Activated CD4-positive, alpha-beta memory T cell treated with anti-CD3 and anti-CD28 coated beads for 36 hours (primary cell): ENCODE results near the gene SOX13. TPM values are rescaled to one million over a fixed set of nuclear protein-coding genes. Genes with fewer than 3 reads are reported as not detected.

Source experiments
- CTCF ChIA-PET: fragments of 350-600 bp; sonication (Branson Sonifier 250); formaldehyde crosslinking; loops from one replicate; lab custom pipeline; 2021; ENCODE audit warnings: antibody characterized with exemption, inconsistent platforms; lab: Charles Lee
- POLR2A ChIA-PET: fragments of 350-600 bp; sonication (Branson Sonifier 250); formaldehyde crosslinking; loops from one replicate; lab custom pipeline; 2021; ENCODE audit warnings: antibody characterized with exemption; lab: Charles Lee
- DNase-seq: peaks from one replicate; pipeline ENCODE4 v3.0.0-alpha.2; 2020
- H3K27ac Mint-ChIP-seq: one replicate; pipeline ENCODE4 v1.8.0; 2021; ENCODE audit warnings: mixed read lengths
- H3K27me3 Mint-ChIP-seq: one replicate; pipeline ENCODE4 v1.8.0; 2021; ENCODE audit warnings: mixed read lengths
- H3K36me3 Mint-ChIP-seq: one replicate; pipeline ENCODE4 v1.8.0; 2021; ENCODE audit warnings: mixed read lengths
- H3K4me1 Mint-ChIP-seq: one replicate; pipeline ENCODE4 v1.8.0; 2021; ENCODE audit warnings: low read depth, mixed read lengths
- H3K4me3 Mint-ChIP-seq: one replicate; pipeline ENCODE4 v1.8.0; 2021; ENCODE audit warnings: mild to moderate bottlenecking, mixed read lengths
- H3K9me3 Mint-ChIP-seq: one replicate; pipeline ENCODE4 v1.8.0; 2021; ENCODE audit warnings: mixed read lengths
- intact Hi-C: fragments of 100-400 bp; cut with micrococcal nuclease; formaldehyde crosslinking; loops from one replicate; pipeline ENCODE4 v1.15.1; 2023
- total RNA-seq, 2 experiments: library from RNA; stranded (reverse); gene quantifications; one replicate each; pipeline ENCODE4 v1.2.3, GENCODE V29; 2021

SOX13 gene
- 1 to 10 TPM; 4.6 to 5.8 TPM for total RNA-seq

DNA sequence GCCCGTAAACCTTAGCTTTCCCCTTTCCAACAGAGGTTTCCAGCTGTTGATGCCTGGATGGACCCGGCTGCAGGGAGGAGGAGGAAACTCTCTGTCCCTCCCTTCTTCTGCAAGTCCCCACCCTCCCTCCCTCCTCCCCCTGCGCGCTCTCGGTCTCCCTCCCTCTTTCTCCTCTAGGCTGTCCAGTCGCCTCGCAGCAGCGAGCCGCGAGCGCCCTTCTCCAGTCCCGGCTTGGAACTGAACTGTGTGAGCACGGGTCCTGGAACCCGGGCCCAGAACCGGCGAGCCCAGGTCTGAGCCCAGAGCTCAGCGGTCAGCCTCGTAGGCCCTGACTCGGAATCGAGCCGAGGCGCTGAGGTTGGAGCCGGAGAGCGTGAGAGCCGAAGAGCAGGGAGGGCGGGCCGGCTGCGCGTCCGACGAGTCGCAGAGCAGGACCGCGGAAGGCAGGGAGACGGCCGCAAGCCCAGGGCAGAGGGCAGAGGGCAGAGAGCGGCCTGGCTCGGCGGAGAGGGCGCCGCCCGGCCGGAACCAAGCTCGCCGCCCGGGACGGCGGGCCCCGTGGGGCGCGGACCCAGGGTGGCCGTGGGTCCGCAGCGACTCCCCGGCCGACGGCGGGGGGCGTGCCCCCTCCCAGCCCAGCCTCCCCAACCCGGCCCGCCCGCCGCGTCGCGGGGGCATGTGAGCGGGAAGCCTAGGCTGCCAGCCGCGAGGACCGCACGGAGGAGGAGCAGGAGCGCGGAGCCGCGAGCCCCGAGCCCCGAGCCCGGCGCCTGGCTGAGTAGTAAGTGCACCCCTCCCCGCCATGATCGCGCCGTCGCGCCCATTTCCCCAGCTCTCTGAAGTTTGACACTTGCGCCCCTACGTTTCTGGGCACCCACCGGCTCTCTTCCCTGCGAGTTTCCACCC is at the start of gene SOX13:
Gene SOX13, plus strand, starts transcription at position 185 of the 906 bp plus-strand sequence. CDS start 39,801 bp downstream, outside the sequence.
- intact Hi-C loops, result loop anchor here (10.0 kb wide), 1 partner anchor 52 kb away; no protein-coding TSS in a partner anchor
- peaks cover 48% of the 10 kb centered on the region for H3K27me3 Mint-ChIP-seq

DNA sequence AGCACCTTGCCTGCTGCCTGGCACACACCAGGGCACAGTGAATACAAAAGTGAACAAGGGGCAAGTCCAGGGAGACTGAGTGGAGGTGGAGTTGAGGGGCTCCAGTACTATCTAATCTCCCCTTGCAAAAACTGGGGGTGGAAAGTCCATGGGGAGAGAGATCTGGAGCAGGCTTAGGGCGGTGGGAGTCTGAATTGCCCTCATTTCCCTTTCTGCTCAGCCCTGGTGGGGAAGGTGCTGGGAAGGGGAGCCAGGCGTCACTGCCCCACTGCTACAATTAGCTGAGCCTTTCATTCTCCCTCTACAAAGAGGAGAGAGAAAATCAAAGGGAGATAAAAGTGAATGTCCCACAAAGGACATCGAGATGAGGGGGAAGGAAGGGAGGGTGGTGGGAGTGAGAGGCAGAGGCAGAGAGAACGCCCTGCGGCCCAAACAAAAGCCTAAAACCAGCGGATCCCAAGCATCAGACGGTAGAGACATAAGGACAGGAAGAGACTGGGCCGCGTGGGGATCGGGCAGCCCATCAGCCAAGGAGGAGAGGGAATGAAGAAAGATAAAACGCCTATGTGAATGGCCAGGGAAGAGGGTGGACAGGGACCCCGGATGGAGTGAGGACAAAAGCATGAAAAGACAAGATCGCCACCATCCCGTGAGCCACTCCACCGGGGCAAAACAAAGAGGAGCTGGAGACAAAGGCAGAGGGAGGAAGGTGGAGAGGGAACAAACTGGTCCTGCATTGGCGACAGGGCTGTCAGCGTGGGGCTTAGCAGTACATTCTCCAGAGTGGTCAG is 46.8 kb upstream of the SOX13 start:
- POLR2A ChIA-PET, result no interaction called here

More for the DNA sequence above, at the start of gene SOX13:
- peaks cover 19% of the 10 kb centered on the region for H3K4me1 Mint-ChIP-seq
- ChIA-PET CTCF (interaction anchor here (1.1 kb wide), 1 partner anchor 55 kb away, joined by 4 read pairs; no protein-coding TSS in a partner anchor), POLR2A (no interaction called here)
- no peak within 1 kb of the TSS for H3K27ac Mint-ChIP-seq
- peak within 1 kb of the TSS; percentile 78 for H3K4me3 Mint-ChIP-seq
- H3K36me3 Mint-ChIP-seq, result no peaks in the 10 kb centered on the region
- no peaks in the 10 kb centered on the region for H3K9me3 Mint-ChIP-seq
- DNase-seq, result peak; percentile 48

GRCh38 chr1:204027446-204027845 is 45.5 kb upstream of the SOX13 start:
- Mint-ChIP-seq H3K4me1 (no peaks in the 10 kb centered on the region), H3K27me3 (peaks cover 9% of the 10 kb centered on the region), H3K4me3 (no peak overlapping the region), H3K36me3 (no peaks in the 10 kb centered on the region), H3K9me3 (no peaks in the 10 kb centered on the region), H3K27ac (no peak overlapping the region)
- ChIA-PET POLR2A (no interaction called here), CTCF (no interaction called here)
- no peak for DNase-seq
- intact Hi-C loops, result no loop called here

More for the DNA sequence above, 46.8 kb upstream of the SOX13 start:
- intact Hi-C loops, result no loop called here
- H3K27me3 Mint-ChIP-seq, result peaks cover 6% of the 10 kb centered on the region
- DNase-seq, result no peak
- no peak overlapping the region for H3K27ac Mint-ChIP-seq
- H3K9me3 Mint-ChIP-seq, result no peaks in the 10 kb centered on the region
- CTCF ChIA-PET, result no interaction called here
- no peaks in the 10 kb centered on the region for H3K36me3 Mint-ChIP-seq
- no peaks in the 10 kb centered on the region for H3K4me1 Mint-ChIP-seq
- H3K4me3 Mint-ChIP-seq, result no peak overlapping the region

GRCh38 chr1:204029016-204029415 is 43.9 kb upstream of the SOX13 start:
- H3K27me3 Mint-ChIP-seq, result peaks cover 11% of the 10 kb centered on the region
- no peaks in the 10 kb centered on the region for H3K9me3 Mint-ChIP-seq
- no peaks in the 10 kb centered on the region for H3K36me3 Mint-ChIP-seq
- H3K4me1 Mint-ChIP-seq, result no peaks in the 10 kb centered on the region
- H3K4me3 Mint-ChIP-seq, result no peak overlapping the region
- intact Hi-C loops, result no loop called here
- CTCF ChIA-PET, result no interaction called here
- DNase-seq, result no peak
- POLR2A ChIA-PET, result no interaction called here
- no peak overlapping the region for H3K27ac Mint-ChIP-seq

DNA sequence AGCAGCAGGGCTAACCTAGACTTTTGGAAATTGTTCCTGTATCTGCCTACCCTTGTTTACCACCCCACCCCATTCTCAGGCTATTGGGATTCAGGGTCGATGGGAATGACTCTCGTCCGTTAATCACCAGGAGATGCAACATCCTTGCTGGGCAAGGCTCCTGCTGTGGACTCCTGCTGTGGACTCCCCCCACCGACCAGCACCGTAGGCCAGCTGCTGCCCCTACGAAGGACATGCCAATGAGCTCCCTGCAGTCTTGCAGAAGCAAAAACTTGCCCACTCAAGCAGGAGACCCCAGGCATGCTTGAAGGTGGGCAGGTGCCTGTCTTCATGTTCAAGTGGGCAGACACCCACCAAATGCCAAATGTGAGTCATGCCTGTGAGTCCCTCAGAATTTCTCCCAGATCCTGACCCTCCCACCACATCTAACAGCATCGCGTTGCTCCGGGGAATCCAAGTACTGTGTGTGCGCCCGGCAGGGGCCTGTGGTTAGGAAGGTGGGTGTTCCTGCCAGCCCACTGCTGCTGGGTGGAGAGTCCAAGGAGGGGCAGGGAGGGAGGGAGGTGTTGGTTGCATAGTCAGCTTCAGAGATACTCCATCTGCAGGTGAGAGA is 41.7 kb upstream of the SOX13 start:
- intact Hi-C loops, result no loop called here
- Mint-ChIP-seq H3K4me1 (no peaks in the 10 kb centered on the region), H3K9me3 (no peaks in the 10 kb centered on the region), H3K36me3 (no peaks in the 10 kb centered on the region), H3K27ac (no peak overlapping the region), H3K27me3 (peaks cover 7% of the 10 kb centered on the region), H3K4me3 (no peak overlapping the region)
- DNase-seq, result no peak
- POLR2A ChIA-PET, result no interaction called here
- CTCF ChIA-PET, result no interaction called here

DNA sequence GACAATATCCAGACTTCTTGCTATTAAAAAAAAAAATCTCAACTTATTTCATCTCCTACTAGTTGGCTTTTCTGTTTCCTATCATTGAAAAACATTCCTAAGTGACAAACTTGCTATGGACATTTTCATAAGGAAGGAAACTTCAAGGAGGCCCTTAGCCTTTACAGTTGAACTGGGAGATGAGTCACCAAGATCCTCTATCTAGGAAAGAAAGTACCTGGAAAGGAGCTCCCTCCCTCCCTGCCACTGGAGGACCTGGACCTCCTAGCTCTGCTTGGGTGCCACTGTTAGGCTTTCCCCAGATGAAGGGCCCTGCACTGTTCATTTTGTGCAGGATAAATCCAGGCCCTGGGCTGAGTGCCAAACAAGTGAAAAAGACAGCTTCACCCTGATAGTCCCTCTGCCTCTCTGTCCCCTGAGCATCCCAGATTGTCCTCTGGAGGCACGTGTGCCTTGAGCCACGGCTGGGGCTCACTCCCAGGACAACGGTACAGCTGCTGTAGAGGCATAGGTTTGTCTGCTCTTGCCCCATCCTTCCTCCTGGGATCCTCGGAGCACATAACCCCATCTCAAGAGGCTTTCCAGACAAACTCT is 40.2 kb upstream of the SOX13 start:
- Mint-ChIP-seq H3K4me3 (no peak overlapping the region), H3K27ac (no peak overlapping the region), H3K4me1 (no peaks in the 10 kb centered on the region), H3K9me3 (no peaks in the 10 kb centered on the region), H3K27me3 (peaks cover 7% of the 10 kb centered on the region), H3K36me3 (no peaks in the 10 kb centered on the region)
- POLR2A ChIA-PET, result no interaction called here
- no peak for DNase-seq
- intact Hi-C loops, result no loop called here
- CTCF ChIA-PET, result interaction anchor here (0.7 kb wide), 1 partner anchor 50 kb away, joined by 3 read pairs; no protein-coding TSS in a partner anchor

GRCh38 chr1:204033306-204033705 is 39.6 kb upstream of the SOX13 start:
- H3K27ac Mint-ChIP-seq, result no peak overlapping the region
- no peaks in the 10 kb centered on the region for H3K36me3 Mint-ChIP-seq
- H3K4me1 Mint-ChIP-seq, result no peaks in the 10 kb centered on the region
- POLR2A ChIA-PET, result no interaction called here
- H3K27me3 Mint-ChIP-seq, result peaks cover 7% of the 10 kb centered on the region
- H3K4me3 Mint-ChIP-seq, result no peak overlapping the region
- no peak for DNase-seq
- CTCF ChIA-PET, result no interaction called here
- no peaks in the 10 kb centered on the region for H3K9me3 Mint-ChIP-seq
- intact Hi-C loops, result no loop called here

DNA sequence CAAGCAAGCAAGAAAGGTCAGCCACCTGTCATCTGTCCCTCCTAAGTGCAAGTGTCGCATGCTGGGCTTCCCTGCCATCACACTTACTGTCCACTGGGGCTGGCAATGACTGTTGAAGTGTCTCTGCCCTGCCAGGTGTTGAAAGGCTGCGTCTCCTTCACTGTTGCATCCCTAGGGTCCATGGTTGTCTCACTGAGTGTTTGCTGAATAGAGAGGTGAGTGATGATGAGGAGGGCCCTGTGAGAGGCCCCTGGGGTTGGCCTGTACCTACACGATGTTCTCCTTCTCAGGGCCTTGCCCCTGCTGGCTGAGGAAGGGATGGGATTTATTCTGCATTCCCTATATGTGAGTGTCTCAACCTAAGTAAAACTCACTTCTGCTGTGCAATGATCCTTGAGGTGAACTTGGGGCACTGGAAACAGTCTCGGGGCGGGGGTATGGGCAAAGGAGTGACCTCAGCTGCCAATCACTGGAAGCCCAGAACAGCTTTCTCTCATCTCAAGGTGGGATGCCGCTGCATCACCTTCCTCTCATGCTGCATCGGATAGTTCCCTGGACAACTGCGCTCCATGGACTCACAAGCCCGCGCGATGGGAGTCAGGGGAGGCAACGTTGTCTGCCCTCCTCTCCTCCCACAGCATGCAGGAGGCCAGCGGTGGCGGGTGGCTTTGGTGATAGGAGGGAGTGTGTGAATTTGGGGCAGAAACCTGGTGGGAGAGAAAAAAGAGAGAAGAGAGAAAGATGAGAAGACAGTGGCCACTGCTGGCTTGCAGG is 35.8 kb upstream of the SOX13 start:
- Mint-ChIP-seq H3K9me3 (no peaks in the 10 kb centered on the region), H3K27ac (no peak overlapping the region), H3K27me3 (peaks cover 4% of the 10 kb centered on the region), H3K4me3 (no peak overlapping the region), H3K4me1 (no peaks in the 10 kb centered on the region), H3K36me3 (no peaks in the 10 kb centered on the region)
- ChIA-PET CTCF (no interaction called here), POLR2A (no interaction called here)
- DNase-seq, result no peak
- intact Hi-C loops, result no loop called here

DNA sequence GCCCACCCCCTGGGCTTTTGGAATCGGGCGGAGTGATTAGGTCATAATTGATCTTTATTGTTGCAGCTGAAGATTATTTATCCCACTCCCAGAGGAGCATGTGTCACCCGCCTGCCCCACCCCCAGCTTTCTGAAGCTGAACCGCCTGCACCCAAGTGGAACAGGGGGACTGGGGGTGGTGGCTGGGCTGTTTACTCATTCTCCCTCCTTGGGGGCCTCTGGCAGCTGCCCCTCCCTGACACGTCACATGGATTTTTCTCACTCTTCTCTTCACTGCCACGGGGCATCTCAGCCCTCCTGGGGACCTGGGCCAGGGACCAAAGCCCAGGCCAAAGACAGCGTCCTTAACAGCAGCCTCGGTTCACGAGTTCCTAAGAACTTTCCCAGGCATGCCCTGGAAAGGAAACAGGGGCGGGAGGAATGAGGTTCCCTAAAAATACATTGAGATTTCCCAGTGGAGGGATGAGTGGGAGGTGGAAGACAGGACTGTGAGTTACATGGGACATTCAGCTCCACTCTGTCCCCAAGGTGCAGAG is 31.6 kb upstream of the SOX13 start:
- no peaks in the 10 kb centered on the region for H3K27me3 Mint-ChIP-seq
- intact Hi-C loops, result no loop called here
- DNase-seq, result no peak
- H3K36me3 Mint-ChIP-seq, result no peaks in the 10 kb centered on the region
- H3K27ac Mint-ChIP-seq, result no peak overlapping the region
- no peaks in the 10 kb centered on the region for H3K9me3 Mint-ChIP-seq
- POLR2A ChIA-PET, result interaction anchor here (0.6 kb wide), 1 partner anchor 299 kb away, joined by 3 read pairs; no protein-coding TSS in a partner anchor
- H3K4me1 Mint-ChIP-seq, result no peaks in the 10 kb centered on the region
- CTCF ChIA-PET, result no interaction called here
- H3K4me3 Mint-ChIP-seq, result no peak overlapping the region

- Mint-ChIP-seq H3K4me1 (no peaks in the 10 kb centered on the region), H3K36me3 (no peaks in the 10 kb centered on the region), H3K9me3 (no peaks in the 10 kb centered on the region), H3K27me3 (no peaks in the 10 kb centered on the region), H3K27ac (no peak overlapping the region), H3K4me3 (no peak overlapping the region)
- ChIA-PET CTCF (no interaction called here), POLR2A (interaction anchor here (0.6 kb wide), 1 partner anchor 300 kb away, joined by 3 read pairs; no protein-coding TSS in a partner anchor)
- no peak for DNase-seq
- intact Hi-C loops, result no loop called here
Observed at GRCh38 chr1:204041803-204042505, 31.0 kb upstream of the SOX13 start.
